HG03565 (cell line): ENCODE data around the gene AARS1.
"Not testable (repeated sequence)": the region's sequence is repeated elsewhere in the genome, so short reads cannot be mapped to it uniquely, and the experiment has no call there.

ENCODE experiments used
- ATAC-seq: cut with Tn5 transposase; IDR thresholded peaks from one replicate; pipeline ENCODE4 v1.9.1; 2021; ENCODE audit warnings: mild to moderate bottlenecking, moderate library complexity; ENCODE audit not compliant: unreplicated experiment

The AARS1 gene

GRCh38 chr16:70226024-70226423, 63.3 kb downstream of the AARS1 start:
- ATAC-seq = not testable (repeated sequence)

GRCh38 chr16:70225430-70225829, 63.9 kb downstream of the AARS1 start:
- not testable (repeated sequence) for ATAC-seq

GRCh38 chr16:70224645-70225044, 64.7 kb downstream of the AARS1 start:
- not testable (repeated sequence) for ATAC-seq

GRCh38 chr16:70223971-70224513, 65.3 kb downstream of the AARS1 start:
- not testable (repeated sequence) for ATAC-seq

- not testable (repeated sequence) for ATAC-seq
Measured at GRCh38 chr16:70223216-70223615, 66.1 kb downstream of the AARS1 start.

- not testable (repeated sequence) for ATAC-seq
Measured at GRCh38 chr16:70222574-70222973, 66.7 kb downstream of the AARS1 start.

- not testable (repeated sequence) for ATAC-seq
Measured at GRCh38 chr16:70218586-70218985, 70.7 kb downstream of the AARS1 start.

GRCh38 chr16:70206382-70206781, 82.9 kb downstream of the AARS1 start:
- not testable (repeated sequence) for ATAC-seq

GRCh38 chr16:70204668-70205405, 84.5 kb downstream of the AARS1 start:
- ATAC-seq = not testable (repeated sequence)

- not testable (repeated sequence) for ATAC-seq
Measured at GRCh38 chr16:70204010-70204409, 85.3 kb downstream of the AARS1 start.

- not testable (repeated sequence) for ATAC-seq
Measured at GRCh38 chr16:70203508-70203907, 85.8 kb downstream of the AARS1 start.
